ENCODE results near the gene PHGDH.
A peak's percentile ranks its signal among the peaks of the same experiment; 100 is the strongest.
"Not testable (repeated sequence)": the region's sequence is repeated elsewhere in the genome, so short reads cannot be mapped to it uniquely, and the experiment has no call there.

The PHGDH gene

DNA sequence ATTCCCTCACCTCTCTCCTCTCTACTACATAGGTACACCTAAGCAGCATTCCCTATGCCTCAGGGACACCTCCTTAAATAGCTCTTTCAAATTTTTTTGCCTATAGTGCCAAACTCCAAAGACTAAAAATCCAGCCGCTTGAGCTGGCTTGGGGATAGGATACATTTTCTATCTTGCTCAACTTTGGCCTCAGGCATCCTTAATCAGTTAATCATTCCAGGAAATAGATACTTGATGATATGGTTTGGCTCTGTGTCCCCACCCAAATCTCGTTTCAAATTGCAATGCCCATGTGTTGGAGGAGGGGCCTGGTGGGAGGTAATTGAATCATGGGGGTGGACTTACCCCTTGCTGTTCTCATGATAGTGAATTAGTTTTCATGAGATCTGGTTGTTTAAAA, 11.4 kb upstream of the PHGDH start:
- no peak for DNase-seq

DNA sequence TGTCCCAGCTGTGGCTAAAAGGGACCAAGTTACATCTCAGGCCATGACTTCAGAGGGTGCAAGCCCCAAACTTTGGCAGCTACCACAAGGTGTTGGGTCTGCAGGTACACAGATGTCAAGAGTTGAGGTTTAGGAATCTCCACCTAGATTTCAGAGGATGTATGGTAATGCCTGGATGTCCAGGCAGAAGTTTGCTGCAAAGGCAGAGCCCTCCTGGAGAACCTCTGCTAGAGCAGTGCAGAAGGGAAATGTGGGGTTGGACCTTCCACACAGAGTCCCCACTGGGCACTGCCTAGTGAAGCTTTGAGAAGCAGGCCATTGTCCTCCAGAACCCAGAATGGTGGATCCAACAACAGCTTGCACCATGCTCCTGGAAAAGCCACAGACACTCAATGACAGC, 10.1 kb upstream of the PHGDH start:
- DNase-seq = no peak

DNA sequence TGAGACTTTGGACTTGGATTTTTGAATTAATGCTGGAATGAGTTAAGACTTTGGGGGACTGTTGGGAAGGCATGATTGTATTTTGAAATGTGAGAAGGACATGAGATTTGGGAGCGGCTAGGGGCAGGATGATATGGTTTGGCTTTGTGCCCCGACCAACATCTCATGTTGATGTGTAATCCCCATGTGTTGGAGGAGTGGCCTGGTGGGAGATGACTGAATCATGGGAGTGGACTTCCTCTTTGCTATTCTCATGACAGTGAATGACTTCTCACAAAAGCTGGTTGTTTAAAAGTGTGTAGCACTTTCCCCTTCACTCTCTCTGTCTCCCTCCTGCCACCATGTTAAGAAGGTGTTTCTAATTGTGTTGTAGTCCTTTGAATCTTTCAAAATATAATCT, 9.3 kb upstream of the PHGDH start:
- peak; percentile 90 for DNase-seq

DNA sequence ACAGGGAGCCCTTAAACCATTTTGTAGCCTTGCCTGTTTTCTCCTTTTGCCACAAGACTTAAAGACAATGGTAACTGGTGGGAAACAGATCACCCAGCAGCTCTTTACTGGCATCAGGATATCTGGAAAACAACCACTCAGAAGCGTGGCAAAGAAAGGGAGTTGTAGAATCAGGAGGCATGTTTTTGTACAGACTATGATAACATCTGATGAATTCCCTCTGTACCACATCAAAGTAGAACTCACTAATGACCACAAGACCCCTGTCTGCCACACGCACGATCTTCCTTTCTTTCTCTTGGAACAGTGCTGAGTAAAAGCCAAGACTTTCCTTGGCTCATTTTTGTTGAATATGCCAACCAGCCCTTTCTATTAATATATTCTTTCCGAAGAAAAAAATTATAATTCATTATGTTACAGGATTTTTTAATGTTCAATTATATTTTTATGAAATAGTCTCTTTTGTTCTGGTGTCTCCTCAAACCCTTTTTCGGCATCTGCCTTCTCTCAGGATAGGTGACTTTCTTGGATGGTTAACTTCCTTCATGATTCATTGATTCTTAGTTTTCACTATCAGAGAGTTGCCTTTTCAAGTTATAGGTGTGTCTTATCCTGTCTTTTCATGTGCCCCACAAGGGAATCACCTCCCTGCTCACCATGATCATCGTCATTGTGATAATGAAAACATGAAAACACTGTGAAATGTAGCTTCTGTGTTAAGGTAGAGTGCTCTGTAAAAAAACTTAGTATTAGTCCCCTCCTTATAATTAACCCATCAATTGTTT, 7.9 kb upstream of the PHGDH start:
- no peak for DNase-seq

DNA sequence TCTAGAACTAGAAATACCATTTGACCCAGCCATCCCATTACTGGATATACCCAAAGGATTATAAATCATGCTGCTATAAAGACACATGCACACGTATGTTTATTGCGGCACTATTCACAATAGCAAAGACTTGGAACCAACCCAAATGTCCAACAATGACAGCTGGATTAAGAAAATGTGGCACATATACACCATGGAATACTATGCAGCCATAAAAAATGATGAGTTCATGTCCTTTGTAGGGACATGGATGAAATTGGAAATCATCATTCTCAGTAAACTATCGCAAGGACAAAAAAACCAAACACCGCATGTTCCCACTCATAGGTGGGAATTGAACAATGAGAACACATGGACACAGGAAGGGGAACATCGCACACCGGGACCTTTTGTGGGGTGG, 5.1 kb upstream of the PHGDH start:
- not testable (repeated sequence) for DNase-seq

DNA sequence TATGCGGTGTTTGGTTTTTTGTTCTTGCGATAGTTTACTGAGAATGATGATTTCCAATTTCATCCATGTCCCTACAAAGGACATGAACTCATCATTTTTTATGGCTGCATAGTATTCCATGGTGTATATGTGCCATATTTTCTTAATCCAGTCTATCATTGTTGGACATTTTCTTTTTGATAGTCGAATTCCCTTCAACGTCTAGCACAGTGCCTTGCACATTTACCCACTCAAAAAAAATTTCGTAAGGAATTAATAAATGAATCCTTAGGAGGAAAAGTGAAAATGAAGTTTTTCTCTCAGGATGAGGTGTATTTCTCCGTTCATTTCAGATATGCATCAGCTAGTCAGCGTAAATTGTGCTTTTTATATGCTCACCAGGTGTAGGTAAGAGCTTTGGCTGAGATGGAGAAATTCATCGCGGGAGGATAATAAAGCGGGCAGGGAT, 354 bp upstream of the PHGDH start:
- not testable (repeated sequence) for DNase-seq

DNA sequence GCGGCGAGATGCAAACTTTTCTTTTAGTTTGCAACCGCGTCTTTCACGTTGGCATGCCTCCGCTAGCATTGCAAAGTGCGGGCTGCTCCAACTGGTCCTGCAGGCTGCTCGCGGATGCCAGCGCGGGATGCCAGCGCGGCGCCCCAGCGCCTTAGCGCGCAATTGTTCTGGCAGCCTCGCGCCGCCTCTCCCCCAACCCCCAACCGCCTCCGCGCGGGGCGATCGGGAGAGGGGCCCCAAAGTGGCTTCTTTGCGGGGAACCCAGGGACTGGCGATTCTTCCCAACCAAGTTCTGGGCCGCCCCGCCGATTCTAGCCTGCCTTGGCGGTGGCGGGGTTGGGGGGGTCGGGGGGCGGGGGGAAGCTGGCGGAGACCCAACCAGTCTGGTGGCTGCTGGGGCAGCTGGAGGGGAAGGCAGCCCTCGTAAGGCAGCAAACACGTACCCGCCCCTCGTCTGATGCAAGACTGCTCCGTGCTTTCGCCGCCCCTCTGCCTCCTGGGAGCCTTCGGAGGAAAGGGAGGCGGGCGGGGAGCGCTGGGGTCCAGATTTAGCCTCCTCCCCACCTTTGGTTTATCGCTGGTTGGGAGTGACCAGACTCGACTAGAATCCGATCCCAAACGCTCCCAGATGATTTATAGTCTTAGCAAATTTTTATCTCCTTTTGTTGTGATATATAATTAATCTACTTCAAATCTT, 756 bp downstream of the PHGDH start:
- peak; percentile 65 for DNase-seq

DNA sequence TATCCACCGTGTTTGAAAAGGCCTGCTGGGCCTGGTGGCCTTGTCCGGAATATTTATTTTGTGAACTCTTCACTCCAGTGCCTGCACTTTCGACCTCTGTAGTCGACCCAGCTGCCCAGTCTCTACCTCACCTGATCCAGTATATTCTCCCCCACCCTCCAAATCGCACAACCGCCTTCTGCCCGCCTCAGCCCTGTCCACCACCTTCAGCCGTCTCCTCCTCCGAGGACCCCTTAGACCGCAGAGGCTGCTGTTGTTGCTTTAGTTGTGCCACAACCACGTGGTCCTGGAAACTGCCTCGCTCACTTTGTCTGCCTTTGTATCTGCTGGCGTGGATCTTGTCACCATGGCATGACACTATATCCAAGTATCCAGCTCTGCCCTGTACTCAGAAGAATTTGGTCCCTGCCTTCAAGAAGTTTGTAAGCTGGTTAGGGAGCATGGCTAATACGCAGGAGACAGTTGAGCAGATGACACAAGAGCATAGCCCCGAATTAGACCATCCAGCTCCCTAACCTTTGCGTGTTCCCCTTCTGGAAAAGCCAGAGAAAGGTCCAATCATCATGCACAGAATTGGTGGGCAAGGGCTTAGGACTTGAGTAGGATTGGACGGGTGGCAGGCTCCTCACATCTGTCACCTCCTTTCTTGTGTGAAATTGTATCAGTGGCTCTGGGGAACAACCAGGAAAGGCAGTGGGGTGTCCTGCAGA, 1.5 kb downstream of the PHGDH start:
- peak; percentile 10 for DNase-seq

DNA sequence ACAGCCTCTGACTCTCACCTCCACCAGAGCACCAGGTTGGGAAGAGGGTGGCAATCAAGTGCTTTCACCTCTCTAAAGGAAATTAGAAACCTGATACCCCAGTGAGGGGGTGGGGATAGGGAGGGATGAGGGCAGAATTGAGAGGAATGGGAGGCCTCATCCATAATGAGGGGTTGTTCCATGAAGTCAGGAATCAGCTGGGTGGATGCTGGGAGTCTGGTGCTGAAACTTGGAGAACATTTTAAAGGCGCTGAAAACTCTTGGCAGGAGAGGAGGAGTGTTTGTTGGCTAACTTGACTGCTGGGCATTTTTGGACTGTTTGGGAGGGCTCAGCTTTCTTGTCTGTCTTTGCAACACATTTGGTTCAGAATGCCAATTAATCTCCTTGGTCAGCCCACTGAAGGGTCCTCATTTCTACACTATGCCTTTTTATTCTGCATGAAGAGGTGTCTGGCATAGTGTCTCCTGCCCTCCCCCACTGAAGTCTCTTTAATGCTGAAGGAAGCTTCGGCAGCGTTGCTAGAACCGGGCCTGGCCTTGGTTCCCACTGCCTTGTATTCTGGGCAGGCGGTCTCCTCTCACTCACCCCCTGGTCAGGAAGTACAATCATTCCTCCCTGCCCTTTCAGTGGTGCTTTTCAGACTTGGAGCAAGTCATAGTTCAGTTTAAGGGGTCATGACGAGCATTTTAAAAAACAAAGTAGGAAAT, 2.2 kb downstream of the PHGDH start:
- no peak for DNase-seq

DNA sequence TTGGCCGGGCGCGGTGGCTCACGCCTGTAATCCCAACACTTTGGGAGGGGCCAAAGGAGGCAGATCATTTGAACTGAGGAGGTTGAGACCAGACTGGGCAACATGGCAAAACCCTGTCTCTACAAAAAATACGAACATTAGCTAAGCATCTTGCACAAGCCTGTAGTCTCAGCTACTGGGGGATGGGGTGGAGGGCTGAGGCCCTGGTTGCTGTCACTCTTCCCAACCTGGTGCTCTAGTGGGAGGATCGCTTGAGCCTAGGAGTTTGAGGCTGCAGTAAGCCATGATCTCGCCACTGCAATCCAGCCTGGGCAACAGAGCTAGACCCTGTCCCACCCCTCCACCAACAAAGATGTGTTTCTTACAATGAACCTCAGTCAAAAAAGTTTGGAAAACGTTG, 2.8 kb downstream of the PHGDH start:
- peak; percentile 29 for DNase-seq

DNA sequence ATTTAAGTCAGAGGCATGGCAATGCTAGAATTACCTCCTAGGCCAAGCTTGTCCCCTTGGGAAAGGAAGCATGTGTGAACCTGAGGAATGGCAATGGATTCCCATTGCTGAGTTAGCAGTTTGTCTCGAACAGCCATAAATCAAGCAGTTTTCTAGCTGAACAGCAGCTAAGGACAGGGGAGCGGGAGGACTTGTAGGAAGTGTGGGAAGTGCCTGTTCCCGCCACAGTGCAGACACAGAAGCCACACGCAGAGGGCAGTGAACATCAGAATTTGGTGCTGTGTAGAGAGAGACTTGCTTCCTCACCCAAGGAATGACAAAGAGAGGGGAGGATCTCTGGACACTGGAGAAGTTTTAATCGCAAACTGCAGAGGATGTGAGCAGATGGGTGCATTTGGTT, 3.8 kb downstream of the PHGDH start:
- DNase-seq = peak; percentile 49

DNA sequence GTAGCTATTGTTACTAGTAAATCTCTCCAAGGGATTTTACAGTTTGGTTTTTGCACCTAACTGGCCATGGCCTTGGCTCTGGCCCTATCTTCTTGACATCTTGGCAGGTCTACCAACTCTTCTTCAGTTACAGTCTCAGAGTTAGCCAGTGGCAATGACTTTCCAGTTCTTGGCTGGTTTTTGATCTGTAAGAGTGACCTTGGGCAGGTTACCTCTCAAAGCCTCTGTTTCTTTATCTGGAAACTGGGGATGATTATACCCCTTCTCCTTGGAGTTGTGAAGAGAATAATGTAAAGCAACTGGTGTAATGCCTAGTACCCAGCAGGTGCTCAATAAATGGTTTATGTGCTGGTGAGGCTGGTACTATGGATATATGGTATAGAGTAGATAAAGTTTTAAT, 6.7 kb downstream of the PHGDH start:
- DNase-seq = no peak

DNA sequence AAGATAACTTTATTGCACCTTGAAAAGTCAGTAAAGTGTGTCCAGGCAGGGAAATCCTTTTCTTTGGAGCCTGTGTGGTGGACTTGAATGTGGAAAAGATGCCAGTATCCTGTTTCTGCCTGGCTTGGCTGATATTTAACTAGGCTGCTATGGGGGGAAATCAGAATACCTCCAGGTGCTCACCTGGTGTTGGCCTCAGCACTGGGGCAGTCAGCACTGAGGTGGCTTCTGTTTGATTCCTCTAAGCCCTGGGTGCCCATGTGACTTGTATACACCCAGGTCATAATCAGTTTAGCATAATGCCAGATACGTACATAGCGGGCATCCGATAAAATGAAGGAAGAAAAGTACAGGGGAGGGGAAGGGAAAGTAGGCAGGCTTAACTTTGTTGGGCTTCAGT, 7.2 kb downstream of the PHGDH start:
- DNase-seq = no peak

DNA sequence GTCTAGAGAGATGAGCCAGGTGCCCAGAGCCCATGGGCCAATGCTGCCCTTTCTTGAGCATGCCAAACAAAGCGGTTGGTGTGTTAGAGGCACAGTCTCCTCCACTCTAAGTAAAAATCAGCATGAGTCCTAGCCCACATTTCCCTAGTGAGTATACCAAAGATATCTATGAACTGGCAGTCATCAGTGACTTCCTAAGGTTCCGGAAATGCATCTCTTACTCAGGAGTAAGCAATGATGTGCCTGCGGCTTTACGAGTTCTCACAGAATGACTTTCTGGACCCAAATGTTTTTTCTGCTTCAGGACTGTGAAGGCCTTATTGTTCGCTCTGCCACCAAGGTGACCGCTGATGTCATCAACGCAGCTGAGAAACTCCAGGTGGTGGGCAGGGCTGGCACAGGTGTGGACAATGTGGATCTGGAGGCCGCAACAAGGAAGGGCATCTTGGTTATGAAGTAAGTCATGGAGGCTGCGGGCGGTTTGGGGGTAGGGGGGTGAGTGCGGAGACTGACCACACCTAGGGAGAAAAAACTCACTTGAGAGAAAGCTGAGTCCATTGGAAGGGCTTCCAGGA, 9.2 kb downstream of the PHGDH start:
- DNase-seq = no peak

DNA sequence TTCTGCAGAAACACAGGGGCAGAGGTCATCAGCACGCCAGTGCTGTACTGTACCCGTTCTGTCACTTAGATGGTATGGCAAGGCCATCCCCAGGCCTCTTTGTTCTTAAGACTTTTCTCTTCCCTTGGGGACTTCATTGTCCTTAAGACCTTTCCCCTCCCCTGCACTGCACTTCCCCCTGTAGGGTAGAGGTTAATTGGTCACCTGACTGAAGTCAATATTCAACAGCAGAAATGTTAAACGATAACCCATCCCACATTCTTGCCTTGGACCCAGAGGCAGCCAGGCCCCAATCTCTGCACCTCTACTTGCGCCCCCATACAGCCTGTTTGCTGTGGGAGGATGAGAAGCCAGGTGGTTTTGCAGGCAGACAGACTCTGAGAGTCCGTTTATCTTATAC, 10.2 kb downstream of the PHGDH start:
- no peak for DNase-seq

DNA sequence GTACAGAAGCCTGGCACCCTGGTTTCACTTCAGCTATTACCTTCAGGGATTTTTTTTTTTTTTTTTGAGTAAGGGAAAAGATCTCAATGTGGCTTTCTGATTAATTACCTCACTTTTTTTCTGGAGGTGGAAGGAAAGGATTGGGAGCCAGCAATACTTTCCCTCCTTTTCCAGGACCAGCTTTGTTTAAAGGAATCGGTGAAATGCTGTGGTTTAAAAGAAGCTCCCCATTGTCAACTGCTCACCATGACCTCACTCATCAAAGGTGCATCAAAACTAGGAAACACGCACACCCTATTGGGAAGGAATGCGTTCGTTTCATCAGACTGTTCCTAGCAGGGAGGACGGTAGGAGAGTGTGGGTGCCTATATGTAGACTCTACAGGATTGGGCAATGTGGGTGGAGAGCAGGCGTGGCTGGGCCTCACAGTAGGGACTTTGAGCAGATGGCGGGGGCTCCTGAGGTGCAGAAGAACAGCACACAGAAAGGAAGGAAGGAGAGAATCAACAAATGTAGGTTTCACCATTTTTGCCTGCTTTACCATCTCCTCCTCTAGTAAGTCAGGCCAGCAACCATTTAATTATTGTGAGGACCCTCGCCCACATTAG, 13.0 kb downstream of the PHGDH start:
- peak; percentile 28 for DNase-seq

DNA sequence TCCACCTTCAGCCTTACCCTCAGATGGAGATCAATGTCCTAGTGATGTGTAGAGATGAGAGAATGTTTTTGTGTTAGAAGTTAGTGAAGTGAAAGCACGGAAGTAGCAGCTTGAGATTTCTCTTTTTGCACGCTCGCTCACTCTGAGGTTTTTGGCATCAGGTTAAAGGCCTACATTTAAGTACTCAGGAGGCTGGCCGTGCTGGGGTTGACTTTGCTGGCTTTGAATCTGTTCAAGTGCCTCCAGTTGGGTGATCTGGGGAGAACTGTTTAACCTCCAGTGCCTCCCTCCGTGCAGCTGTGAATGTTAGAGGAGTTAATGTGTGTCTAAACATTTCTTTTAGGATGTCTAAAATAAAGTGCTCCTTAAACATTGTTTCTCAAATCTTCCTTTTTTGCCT, 13.9 kb downstream of the PHGDH start:
- no peak for DNase-seq

DNA sequence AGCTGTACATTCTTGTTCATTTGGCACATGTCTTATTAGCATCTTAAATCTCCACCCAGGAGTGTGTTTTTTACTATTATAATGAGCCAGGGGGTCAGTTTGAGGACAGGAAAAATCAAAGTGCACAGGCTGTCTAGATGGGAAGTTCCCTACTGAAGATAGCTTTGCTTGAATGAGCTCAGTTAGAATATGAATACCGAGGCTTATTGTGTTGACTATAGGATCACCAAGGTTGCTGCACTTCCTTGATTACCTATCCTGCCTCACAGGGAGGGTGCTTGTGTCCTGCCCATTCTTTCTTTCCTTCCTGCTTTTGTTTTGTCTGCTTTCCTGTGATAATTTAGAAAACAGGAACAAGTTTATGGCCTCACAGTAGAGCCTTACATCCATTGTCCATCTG, 16.3 kb downstream of the PHGDH start:
- DNase-seq = no peak

DNA sequence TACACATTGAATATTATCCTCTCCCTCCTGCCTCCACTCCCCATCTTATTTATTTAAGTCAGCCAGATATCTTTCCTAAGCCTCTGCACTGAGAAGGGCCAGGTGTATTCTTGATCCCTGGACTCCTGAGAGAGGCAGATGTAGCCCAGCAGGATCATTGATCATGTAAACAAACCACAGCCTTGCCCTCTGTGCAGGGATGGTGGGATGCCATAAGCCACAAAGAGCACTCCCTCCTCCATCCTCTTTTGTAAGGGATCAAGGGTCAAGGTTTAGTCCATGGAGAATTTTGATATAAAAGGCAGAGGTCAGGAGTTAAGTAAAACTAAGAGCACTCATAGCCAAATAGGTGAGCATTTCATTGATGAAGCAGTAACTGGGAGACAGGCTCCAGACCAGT, 17.3 kb downstream of the PHGDH start:
- DNase-seq = no peak

DNA sequence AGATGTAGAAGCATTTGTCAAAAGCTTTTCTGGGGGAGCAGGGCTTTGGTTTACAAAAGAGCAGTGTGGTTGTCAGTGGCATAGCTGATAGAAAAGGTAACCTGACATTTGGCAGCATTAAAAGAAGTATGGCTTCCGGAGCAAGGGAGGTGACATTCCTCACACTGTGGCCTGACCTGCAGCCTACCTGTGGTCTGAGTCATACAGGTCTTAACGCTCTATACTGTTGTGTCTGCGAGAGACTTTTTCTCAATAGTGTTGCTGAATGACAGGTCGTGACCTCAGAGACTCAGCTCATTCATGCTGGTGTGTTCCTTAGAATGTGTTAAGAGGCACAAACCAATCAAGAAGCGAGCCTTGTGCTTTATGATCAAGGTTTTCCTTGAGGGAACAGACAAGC, 19.3 kb downstream of the PHGDH start:
- no peak for DNase-seq

DNA sequence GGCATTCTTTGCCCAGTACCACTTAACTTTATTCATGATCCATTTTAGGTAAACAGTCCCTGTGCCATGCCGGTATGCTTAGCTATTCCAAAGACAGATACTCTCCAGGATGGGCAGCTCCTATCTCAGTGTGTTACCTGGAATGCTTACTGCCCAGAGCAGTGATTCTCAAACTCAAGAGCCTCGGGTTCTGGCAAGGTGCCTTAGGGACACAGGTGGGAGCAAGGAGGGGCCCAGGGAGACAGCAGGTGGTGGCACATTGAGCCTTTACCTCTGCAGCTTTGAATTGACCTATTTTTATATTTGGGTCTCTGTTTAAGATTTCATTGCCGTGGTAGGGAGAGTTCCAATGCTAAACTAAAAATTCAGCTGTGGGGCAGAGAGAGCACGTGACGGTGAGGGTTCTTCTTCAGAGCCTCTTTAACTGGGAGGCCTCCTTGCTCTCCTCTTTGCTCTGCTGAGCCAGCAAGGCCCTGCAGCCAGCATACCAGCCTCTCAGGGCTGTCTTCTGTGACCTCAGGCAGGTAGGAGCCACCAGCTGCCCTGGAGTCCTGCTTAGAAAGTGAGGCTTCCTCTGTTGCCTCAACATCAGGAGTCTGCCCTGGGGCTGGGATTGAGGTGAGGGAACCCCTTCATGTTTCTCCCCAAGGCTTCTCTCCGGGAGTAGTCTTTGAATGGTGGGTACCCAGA, 20.2 kb downstream of the PHGDH start:
- no peak for DNase-seq

Data from MV-4-11 (cell line).